ENCODE data around the gene UBAC2.

Gene UBAC2

DNA sequence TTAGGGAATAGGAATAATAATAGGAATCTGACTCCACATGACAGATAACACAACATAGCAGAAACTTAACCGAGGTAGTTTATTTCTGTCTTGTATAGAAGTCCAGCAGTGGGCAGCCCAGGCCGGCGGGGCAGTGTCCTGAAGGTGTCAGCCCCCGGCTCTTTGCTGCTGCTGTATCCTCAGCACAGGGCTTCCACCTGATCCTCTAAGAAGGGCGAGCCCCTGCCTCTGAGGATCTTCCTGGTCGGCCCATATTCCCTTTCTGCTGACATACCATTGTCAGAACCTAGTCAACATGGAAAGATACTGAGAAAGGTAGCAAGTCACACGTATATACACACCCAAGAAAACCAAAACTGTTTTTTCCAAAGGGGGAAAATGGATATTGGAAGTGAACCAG, 162.7 kb downstream of the UBAC2 start:
- DNase-seq = no peak

DNA sequence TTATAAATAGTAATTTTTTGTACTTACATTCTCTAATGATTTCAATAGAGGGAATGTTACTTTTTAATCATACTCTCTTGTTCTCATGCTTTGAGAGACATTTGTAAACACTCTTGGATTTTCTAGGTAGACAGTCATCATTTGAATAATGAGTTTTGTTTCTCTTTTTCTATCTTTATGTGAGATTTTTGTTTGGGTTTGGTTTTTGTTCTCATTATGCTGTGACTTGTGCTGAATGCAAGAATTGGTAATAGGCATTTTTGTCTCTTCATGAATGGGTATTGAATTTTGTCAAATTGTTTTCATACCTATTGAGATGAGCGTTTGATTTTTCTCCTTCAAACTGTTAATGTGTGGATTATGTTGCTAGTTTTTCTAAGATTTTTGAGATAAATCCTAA, 163.3 kb downstream of the UBAC2 start:
- DNase-seq = no peak

DNA sequence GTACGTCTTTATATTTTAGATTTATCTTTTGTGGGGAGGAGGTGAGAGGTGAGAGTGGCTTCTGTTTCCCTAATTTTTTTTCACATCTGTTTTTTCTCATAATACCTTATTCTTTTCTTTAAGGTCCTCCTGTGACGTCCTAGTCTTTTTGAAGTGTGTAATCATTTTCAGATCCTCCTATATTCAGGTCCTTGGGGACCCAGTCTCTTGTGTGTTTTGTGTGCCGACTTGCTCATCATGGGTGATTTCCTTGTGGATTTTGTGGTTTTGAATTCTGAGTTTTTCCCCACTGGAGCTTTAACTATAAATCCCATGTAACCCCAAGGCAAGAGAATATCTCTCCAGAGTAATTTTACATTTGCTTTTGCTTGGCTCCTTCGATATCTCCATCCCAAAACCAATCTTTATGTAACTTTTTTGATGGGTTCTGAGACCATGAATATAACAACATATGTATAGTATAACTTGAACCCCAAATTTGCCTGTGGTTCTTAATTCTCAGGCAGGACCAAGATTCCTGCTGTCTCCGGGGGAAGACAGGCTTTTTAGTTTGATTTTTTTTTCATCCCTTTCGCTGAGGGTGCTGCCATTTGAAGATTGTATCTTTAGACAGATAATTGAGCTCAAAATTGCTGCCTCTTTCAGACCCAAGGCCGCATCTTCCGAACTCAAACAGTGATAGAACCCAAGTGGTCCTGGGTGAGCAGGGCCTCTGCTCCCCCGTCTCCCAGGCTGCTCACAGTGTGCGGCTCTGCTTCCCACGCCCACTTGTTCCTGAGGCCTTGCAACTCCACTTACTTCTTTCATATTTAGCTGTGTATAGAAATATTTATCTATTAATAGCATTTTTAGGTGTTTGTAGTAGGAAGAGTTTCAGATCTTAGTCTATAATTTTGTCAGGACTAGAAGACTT, 165.7 kb downstream of the UBAC2 start:
- DNase-seq = peak in 1 of 2 donors; percentile 20

DNA sequence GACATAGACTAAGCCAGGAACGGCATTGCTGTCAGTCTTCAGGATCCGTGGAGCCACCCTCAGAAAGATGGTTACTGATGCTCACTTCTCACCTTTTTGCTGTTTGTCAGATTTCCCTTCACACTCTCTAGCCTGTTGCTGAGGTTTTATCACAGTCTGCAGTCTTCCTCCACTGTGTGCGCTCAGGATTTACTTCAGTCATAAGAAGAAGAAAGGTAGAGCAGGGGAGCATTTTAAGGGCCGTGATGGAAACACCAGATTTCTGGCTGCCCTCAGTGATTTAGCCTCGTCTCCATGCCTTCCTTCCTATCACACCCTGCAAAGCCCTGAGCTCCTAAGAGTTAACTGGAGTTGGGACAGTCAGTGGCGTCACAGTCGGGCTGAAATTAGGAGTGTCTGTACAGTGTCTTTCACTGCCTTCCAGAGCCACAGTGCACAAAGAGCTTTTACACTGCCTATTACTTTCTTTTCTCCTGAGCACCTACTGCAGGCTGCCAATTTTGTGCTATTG, 166.5 kb downstream of the UBAC2 start:
- DNase-seq = no peak

DNA sequence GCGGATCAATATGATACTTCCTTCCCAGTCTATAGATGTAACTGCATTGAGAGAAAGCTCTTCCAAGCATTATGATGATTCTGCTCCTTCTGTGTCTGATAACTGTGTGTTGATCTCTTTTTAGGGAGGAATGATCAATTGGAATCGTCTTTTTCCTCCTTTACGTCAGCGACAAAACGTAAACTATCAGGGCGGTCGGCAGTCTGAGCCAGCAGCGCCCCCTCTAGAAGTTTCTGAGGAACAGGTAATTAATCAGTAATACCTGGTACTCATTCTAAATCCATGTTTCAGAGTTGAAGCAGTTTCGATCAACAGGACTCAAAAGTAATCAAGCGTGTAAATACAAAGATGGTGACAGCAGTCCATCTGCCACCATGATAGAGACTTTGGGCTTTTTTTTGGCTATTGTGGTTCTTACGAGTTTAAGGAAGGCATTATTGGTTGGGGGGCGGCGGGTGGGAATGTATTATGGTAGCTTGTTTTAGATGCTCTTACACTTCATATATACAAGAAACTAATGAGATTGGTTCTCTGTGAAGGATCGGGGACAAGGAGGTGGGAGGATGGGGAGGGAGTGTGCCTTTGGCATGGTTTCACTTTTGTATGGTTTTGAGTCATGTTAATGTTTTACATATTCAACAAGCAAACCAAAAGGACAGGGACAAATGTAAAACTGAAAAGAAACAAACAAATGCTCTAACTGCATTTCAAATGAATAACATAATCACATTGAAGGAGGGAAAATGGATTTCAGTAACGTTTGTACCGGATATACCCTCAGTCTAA, 167.2 kb downstream of the UBAC2 start:
- no peak for DNase-seq

DNA sequence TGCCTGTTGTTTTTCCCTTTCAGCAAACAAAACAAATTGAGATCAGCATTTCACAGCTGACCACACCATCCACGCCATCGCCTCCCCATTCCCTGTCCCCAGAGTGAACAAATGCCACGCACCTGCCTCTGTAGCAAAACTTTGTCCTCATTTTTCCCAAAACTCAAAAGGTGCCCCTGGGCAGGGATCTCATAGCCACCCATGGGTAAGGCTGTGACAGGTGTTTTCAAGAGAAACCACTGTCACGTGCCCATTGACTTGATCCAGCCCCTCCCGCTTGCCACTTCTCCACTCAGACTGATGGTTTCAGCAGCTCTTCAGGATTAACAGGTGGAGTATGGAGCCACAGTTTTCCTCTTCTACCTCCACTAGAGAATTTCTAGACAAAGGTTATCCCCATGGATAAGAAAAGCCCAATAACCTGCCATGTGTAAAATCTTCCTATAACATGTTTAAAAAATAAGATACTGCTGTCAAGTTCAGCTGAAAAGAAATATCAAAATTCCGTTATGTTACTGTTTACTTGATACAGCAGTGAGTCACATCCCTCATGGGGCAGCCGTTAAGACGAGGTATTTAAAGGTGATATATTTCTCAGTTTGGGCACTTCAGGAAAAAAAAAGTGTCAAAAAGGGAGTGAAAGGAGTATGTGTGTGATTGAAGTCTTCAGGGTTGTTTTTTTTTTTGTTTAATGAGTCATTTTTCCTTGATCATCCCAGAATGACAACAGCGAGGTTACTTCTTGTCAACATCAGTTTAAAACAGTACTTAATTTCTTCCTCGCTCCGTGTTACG, 170.0 kb downstream of the UBAC2 start:
- no peak for DNase-seq

DNA sequence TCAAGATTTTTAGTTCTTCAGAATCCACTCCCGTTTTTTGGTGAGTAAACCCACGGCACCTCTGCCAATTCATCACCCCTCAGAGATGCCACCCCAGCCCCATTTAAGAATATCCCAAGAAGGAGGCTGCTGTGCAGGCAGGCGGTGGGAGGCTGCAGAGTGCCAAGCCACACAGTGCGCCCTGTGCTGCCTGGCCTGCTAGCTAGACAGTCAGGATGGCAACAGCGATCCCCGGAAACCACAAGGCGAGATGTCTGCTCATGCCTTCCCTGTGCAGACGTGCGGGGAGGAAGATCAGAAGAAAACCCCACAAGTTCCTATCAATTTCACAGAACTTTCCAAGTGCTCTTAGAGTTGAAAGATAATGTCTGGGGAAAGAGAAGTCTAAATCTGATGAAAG, 171.3 kb downstream of the UBAC2 start:
- peak in 1 of 2 donors; percentile 4 for DNase-seq

DNA sequence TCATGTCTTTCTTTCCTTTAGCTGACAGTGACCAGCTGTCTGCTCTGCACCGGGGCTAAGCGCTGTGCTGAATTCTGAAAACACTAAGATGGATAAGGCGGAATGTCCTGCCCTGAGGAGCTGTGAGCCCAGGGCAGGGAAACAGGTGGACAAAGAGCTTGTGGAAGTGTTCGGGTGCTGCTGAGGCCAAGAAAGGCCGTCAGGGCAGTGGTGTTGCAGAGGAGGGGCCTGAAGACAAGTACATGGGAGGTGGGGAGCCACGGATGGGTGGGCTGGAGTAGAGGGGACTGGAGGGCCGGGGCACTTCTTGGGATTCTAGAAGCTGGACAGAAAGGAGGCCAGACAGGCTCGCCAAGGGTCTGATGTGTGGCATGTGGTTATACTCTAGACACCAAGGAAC, 172.8 kb downstream of the UBAC2 start:
- no peak for DNase-seq

DNA sequence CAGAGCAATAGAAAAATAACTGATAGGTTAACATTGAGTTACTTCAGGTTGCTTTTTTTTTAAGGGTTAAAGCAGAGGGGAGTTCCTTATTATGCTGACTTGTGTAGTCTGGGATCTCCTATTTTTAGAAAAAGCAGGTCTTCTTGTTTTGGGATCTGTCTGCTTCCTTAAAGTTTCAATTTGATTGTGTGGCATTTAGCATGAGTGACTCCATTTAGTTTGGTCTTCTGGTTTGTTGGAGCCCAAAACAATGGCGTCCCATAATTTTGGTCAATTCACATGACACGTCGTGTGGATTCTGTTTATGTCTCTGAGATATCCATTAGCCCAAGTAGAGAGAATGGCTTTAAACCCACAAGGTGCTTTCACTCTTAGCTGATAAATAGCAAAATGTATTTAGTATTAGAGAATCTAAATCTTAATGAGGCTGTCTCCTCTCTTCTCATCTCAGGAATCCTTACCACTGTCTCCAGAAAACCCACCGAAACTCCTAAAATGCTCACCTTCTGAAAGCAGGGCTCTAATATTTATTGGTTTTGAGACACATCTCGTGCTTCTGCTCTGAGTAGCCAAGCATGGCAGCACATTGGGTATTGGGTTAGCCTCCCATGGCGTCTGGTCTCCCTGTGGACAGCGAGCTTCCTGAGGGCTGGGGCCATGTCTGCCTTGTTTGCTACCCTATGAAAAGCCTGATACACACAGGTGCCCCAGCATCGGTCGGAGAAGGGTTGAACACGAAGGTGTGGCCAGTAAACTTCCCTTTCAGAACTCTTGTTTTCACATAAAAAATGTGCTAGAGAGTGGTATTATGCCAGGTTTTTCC, 173.7 kb downstream of the UBAC2 start:
- DNase-seq = no peak

DNA sequence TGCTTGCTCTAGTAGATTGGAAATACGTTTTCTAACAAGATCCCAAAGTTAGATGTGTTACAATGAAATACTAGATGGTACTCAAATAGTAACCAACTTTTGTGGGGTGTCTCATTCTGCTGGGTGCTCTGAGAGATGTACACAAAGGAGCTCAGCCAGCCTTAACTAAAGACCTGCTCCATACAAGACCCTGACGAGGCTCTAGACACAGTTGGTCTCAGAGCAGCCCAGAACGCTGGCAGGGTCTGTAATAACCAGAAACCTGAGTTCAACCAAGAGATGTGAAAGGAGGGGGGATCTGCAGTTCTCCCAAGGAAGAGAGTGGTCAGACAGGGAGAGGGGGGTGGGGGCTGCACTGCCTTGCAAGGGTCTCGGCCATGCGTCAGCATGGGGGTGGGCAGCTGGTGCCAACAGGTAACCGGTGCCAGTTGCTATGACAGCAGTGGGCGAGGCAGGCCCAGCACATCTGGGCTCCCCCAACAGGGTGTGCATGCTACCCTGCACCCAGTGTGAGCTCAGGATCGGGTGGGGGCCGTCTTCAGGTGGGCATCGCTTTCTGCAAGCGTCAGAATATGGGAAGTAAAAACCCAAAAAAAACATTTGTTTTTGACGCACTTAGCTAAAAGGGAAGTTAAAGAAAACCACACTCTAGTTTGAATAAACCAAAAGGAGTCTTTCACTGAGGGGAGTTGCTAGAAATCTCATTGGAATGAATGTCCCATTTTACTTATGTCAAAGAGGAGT, 174.5 kb downstream of the UBAC2 start:
- peak; percentile 45 to 65 for DNase-seq

DNA sequence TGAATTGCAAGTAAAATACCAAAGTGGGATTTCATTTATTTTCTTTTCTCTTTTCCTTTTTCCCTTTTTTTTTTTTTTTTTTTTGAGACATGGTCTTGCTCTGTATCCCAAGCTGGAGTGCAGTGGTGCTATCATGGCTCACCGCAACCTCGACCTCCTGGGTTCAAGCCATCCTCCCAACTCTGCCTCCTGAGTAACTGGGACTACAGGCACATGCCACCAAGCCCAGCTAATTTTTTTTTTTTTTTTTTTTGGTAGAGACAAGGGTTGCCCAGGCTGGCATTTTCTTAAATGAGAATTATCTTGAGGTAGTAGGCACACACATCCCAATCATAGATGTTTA, 175.1 kb downstream of the UBAC2 start:
- no peak for DNase-seq

DNA sequence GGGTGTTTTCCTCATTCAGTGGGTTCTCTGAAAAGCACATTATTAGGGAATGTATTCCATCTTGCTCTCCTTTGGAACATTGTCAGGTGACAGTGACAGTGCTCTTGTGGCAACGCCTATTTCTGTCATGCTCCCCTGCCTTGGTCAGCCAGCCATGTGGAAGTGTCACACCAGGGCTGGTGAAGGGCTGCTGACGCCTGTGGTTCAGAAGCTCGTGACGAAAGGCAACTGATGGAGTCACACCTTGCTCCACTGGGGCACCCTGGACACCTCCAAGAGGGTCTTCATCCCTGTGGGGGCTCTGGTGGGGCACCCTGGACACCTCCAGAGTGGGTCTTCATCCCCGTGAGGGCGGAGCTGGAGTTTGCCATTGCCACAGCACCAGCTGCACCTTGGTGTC, 175.5 kb downstream of the UBAC2 start:
- DNase-seq = peak; percentile 60 to 85

DNA sequence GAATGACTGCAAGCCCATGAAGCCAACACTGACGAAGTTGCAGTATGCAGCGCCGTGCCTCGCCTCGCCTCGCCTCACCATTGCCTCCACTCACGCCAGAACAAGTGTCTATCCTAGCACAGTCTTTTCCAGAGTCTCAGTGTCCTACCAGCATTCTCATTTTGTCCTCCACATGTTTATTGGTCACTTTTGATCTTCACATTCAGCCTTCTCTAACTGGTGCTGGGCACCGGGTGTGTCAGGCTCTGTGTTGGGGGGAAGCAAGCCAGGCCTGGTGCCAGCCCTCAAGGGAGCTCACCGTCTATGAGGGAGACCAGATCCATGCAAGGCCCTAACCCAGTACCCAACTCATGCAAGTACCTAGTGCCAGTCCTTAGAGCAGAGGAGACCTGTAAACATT, 176.3 kb downstream of the UBAC2 start:
- DNase-seq = no peak

DNA sequence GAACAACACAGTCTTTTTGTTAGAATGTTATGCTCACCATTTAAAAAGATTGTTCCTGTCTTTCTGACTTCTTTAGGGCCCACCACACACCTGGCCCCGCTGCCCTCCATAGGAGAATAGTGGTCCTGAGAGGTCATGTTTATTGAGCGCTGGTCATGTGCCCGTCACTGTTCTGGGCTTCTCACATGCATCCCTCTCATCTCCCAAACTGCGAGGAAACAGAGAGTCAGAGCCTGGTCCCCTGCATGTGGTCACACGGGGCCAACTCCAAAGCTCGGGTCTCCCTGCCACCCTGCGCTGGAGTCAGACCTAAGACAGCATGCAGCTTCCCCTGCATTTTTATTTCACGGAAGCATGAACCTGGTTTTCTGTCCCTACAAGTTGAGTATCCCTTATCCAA, 177.0 kb downstream of the UBAC2 start:
- no peak for DNase-seq

DNA sequence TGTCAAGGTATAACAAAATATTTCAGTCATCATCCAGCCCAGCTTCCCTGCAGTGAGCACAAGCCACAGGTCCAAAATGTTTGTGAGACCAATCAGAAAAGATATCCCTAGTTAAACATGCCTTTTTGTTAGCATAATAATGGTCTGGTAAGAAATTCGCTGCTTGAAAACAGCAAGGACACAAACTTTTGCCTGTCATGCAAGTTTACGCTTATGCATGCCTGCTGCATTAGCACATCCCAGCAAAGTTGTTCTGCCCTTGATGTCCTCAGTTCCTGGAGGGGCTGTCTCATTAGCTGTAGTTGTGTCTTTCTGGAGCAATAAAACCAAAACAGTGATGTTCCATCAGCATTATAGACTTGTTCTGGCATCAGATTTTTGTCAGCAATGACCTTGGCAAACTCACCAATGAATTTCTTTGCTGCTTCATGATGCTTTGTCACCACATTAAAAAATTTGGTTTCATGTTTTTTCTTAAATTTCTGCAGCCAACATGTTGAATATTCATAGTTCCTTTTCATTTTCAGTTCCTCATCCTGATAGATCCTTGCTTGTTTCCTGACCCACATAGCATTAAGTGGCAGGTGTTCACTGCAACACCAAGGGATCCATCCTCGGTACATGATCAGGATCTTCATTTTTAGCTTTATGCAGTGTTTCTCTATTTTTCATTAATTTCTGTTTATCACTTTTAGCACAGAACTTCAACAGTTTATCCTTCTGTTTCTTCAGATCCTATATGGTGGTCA, 178.5 kb downstream of the UBAC2 start:
- DNase-seq = no peak

DNA sequence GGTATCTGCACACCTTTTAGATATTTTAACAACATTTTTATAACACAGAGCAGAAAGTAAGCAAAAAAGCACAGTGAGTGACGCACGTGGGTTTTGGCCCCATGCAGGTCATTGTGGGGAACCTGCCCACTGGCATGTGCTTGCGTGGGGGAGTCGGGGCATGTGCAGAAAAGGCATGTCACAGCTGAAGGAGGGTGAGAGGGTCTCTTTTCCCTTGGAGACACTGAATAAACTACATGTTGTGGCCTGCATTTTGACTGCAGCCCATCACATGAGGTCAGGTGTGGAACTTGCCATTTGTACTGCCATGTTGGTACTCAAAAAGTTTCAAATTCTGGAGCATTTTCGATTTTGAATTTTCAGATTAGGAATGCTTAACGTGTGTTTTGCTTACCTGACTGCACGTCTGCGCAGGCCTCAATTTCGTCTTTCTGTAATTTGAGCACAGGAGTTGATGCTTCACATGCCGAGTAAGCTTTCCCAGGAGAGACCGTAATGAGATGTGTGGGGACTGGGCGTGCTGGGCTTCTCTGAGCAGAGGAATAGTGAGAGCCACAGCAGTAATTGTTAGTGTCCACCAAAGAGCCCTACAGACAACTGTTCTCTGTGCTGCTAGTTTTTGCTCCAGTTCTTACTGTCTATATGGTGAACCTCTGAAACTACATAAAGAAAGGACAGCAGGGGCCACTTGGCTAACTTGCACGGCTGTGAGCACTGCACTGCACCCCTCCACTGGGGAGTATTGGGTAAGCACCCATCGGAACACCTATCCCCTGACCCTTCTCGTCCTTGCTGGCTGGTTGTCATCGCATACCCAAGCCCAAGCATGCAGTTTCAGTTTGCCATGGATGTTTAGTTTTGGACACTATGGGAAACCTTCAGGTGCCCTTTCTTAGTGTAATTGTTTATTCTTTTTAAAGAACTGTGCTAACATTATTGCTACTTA, 179.5 kb downstream of the UBAC2 start:
- no peak for DNase-seq

DNA sequence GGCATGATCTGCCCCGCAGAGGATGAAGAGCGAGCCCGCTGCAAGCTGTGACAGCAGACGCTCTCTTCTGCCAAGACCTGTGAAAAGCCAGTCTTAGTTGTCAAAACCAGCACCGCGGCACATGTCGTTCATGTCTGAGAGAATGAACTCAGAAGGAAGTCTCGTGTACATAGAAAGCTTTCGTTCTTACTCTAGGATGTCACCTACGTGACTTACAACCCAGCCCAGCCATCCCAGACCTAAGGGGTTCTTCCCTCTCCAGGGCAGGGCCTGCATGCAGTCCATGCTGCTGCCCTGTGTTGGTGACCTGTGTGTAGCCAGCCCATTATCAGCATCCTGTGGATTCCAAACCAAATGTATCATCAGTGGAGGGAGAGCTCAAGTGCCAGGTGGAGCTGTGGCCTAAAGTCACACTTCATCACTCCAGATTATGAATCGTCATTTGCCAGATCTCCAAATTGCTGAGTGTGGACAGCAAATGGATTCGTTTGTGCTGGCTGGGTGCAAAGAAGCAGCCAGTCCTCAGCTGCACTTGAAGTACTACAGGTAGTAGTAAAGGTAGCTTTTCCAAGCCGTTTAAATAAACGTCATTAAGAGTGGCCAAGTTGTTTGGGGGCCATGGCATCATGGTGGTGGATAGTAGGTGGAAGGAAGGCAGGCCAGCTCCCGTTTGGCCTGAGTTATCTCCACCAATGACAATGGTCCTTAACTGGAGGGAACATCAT, 180.4 kb downstream of the UBAC2 start:
- no peak for DNase-seq

DNA sequence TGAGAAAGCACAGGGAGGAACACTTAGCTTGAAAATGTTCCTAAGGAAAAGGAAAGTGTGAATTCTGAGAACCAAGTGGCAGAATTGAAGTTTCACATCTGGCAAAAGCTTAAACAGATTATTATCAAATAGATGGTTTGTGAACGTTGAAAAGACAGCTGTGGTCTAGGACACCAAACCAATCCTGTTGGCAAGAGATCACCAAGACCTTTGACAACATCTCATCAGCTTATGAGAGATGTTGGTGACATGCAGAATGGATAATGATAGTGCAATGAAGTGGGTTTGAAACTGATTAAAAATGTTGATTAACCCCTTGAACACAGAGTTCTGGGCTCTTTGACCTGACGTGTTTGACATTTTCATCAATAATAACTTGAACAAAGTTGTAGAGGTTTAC, 181.1 kb downstream of the UBAC2 start:
- no peak for DNase-seq
